Caco-2 (cell line): ENCODE results near the gene CPD. TPM values are rescaled to one million over a fixed set of nuclear protein-coding genes. Genes with fewer than 3 reads are reported as not detected.
"Not testable (repeated sequence)": the region's sequence is repeated elsewhere in the genome, so short reads cannot be mapped to it uniquely, and the experiment has no call there.

Experiments
- BruUV-seq: library from RNA; stranded (reverse); fragments of 400-500 nt; replicated peaks from 2 replicates; lab custom pipeline; 2021; lab: Mats Ljungman, UMichigan
- CTCF ChIA-PET: fragments of 300-600 bp; sonication (Branson Sonifier 250); formaldehyde crosslinking; loops from one replicate; lab custom pipeline; 2022; ENCODE audit warnings: antibody characterized with exemption; lab: Charles Lee
- POLR2A ChIA-PET: fragments of 300-600 bp; sonication (Branson Sonifier 250); formaldehyde crosslinking; loops from one replicate; lab custom pipeline; 2022; ENCODE audit warnings: antibody characterized with exemption; lab: Charles Lee
- DNase-seq, 2 experiments: peaks; one replicate each; pipeline versions ENCODE4 v3.0.0 to v3.0.0-alpha.2; 2020 to 2022
- H3K27me3 ChIP-seq: replicated peaks from 2 replicates; pipeline ENCODE4 v1.6.0; 2011; ENCODE audit warnings: low read length; ENCODE audit not compliant: control insufficient read depth, insufficient read depth
- H3K36me3 ChIP-seq: 2 replicates; pipeline ENCODE4 v1.5.1; 2011; ENCODE audit warnings: low read length; ENCODE audit not compliant: control insufficient read depth, insufficient read depth
- H3K4me1 ChIP-seq: fragments of 250-450 bp; sonication (Bioruptor Pico); 2 replicates; pipeline ENCODE4 v1.5.1; 2020; ENCODE audit warnings: mild to moderate bottlenecking
- H3K4me3 ChIP-seq: 2 replicates; pipeline ENCODE4 v1.5.1; 2011; ENCODE audit warnings: low read depth, mild to moderate bottlenecking, control low read depth, low read length
- H3K9me3 ChIP-seq: fragments of 250-450 bp; sonication (Bioruptor Pico); 2 replicates; pipeline ENCODE4 v1.5.1; 2020; ENCODE audit warnings: mild to moderate bottlenecking, moderate library complexity
- H3K27ac Mint-ChIP-seq: one replicate; pipeline ENCODE4 v1.8.0; 2022; ENCODE audit warnings: mixed read lengths; ENCODE audit not compliant: unreplicated experiment
- H3K27me3 Mint-ChIP-seq: one replicate; pipeline ENCODE4 v1.8.0; 2022; ENCODE audit warnings: mixed read lengths; ENCODE audit not compliant: insufficient read depth, unreplicated experiment
- H3K36me3 Mint-ChIP-seq: one replicate; pipeline ENCODE4 v1.8.0; 2022; ENCODE audit warnings: mild to moderate bottlenecking, mixed read lengths; ENCODE audit not compliant: insufficient read depth, unreplicated experiment
- H3K4me1 Mint-ChIP-seq: one replicate; pipeline ENCODE4 v1.8.0; 2022; ENCODE audit warnings: low read depth, mixed read lengths; ENCODE audit not compliant: unreplicated experiment
- H3K4me3 Mint-ChIP-seq: one replicate; pipeline ENCODE4 v1.8.0; 2022; ENCODE audit warnings: mild to moderate bottlenecking, moderate library complexity, mixed read lengths; ENCODE audit not compliant: unreplicated experiment
- H3K9me3 Mint-ChIP-seq: one replicate; pipeline ENCODE4 v1.8.0; 2022; ENCODE audit warnings: mixed read lengths; ENCODE audit not compliant: unreplicated experiment
- CTCF ChIP-seq, 2 experiments: fragments of 200-600 bp in 1 of 2; IDR thresholded peaks; 1 replicate in 1 of 2; 2 replicates in 1 of 2; pipeline versions ENCODE4 v1.5.1 to v1.8.0; 2011 to 2022; ENCODE audit warnings: antibody characterized with exemption in 1 of 2, control low read depth in 1 of 2, inconsistent platforms in 1 of 2, low read depth in 1 of 2, low read length in 1 of 2, mild to moderate bottlenecking in 1 of 2, moderate library complexity in 1 of 2; ENCODE audit not compliant: insufficient read depth in 1 of 2, severe bottlenecking in 1 of 2, unreplicated experiment in 1 of 2
- intact Hi-C: fragments of 100-400 bp; cut with micrococcal nuclease; formaldehyde crosslinking; loops from one replicate; pipeline ENCODE4 v1.10.0; 2022; ENCODE audit not compliant: unreplicated experiment
- total RNA-seq: library from RNA; stranded (reverse); gene quantifications from 2 replicates; pipeline ENCODE4 v1.2.3, GENCODE V29; 2022

Gene CPD
- total RNA-seq, 1 experiment from 2014 or later = 127 TPM

- no peak overlapping the region for H3K4me3 Mint-ChIP-seq
- no peaks in the 10 kb centered on the region for H3K4me1 Mint-ChIP-seq
- no peaks in the 10 kb centered on the region for H3K9me3 Mint-ChIP-seq
- peaks cover 27% of the 10 kb centered on the region for H3K4me1 ChIP-seq
- no peak for TF ChIP-seq CTCF (IDR thresholded peaks at IDR 0.05; ENCODE audit: insufficient read depth in 1 of 2, low read depth in 1 of 2, low read length in 1 of 2, severe bottlenecking in 1 of 2, unreplicated experiment in 1 of 2)
- H3K36me3 ChIP-seq = no peaks in the 10 kb centered on the region; the same call in 1 of the 2 replicates
- CTCF ChIA-PET = no interaction called here
- POLR2A ChIA-PET = no interaction called here
- H3K27me3 Mint-ChIP-seq = no peaks in the 10 kb centered on the region
- no peaks in the 10 kb centered on the region for H3K36me3 Mint-ChIP-seq
- no peak overlapping the region for H3K4me3 ChIP-seq
- no peak for DNase-seq
- intact Hi-C loops = no loop called here
- no peak overlapping the region for H3K27ac Mint-ChIP-seq
- H3K27me3 ChIP-seq = no peaks in the 10 kb centered on the region
- H3K9me3 ChIP-seq = peaks cover 10% of the 10 kb centered on the region; the same call in 1 of the 2 replicates
- no TSS peak for BruUV-seq
Observed at GRCh38 chr17:30349252-30349651, 29.5 kb upstream of the CPD start.

GRCh38 chr17:30351263-30351662, 27.5 kb upstream of the CPD start:
- POLR2A ChIA-PET, H3K4me3 ChIP-seq, BruUV-seq, H3K27ac Mint-ChIP-seq, H3K36me3 ChIP-seq, H3K27me3 Mint-ChIP-seq, intact Hi-C loops, H3K9me3 ChIP-seq, H3K9me3 Mint-ChIP-seq, H3K4me1 Mint-ChIP-seq, H3K4me1 ChIP-seq, DNase-seq, H3K4me3 Mint-ChIP-seq, H3K36me3 Mint-ChIP-seq, H3K27me3 ChIP-seq: not testable (repeated sequence)
- CTCF ChIA-PET = interaction anchor here (0.6 kb wide), 1 partner anchor 43 kb away, joined by 4 read pairs; no protein-coding TSS in a partner anchor

GRCh38 chr17:30351735-30352134, 27.0 kb upstream of the CPD start:
- BruUV-seq = no TSS peak
- intact Hi-C loops = no loop called here
- Mint-ChIP-seq H3K9me3 (no peaks in the 10 kb centered on the region), H3K4me1 (no peaks in the 10 kb centered on the region), H3K4me3 (no peak overlapping the region), H3K27me3 (no peaks in the 10 kb centered on the region), H3K27ac (no peak overlapping the region), H3K36me3 (no peaks in the 10 kb centered on the region)
- Histone ChIP-seq H3K36me3 (no peaks in the 10 kb centered on the region; the same call in 1 of the 2 replicates), H3K9me3 (peaks cover 10% of the 10 kb centered on the region; the same call in 1 of the 2 replicates), H3K4me3 (no peak overlapping the region), H3K27me3 (no peaks in the 10 kb centered on the region), H3K4me1 (peaks cover 2% of the 10 kb centered on the region)
- no peak for TF ChIP-seq CTCF (IDR thresholded peaks at IDR 0.05; ENCODE audit: insufficient read depth in 1 of 2, low read depth in 1 of 2, low read length in 1 of 2, severe bottlenecking in 1 of 2, unreplicated experiment in 1 of 2)
- no peak for DNase-seq
- POLR2A ChIA-PET = no interaction called here
- CTCF ChIA-PET = interaction anchor here (0.6 kb wide), 2 partner anchors 42 to 59 kb away, joined by 4 to 5 read pairs; no protein-coding TSS in a partner anchor
